HL-60/S4 treated with phorbol 12-myristate 13-acetate at 8.2 ng/mL for 4 days and 3 days (cell line): ENCODE data around the gene SATB2.

Experiments used
- in situ Hi-C: fragments of 300-500 bp; cut with MboI; formaldehyde crosslinking; loops from 2 replicates; pipeline ENCODE4 v1.15.0; 2022; ENCODE audit warnings: low sequenced_read_pairs

The SATB2 gene

DNA sequence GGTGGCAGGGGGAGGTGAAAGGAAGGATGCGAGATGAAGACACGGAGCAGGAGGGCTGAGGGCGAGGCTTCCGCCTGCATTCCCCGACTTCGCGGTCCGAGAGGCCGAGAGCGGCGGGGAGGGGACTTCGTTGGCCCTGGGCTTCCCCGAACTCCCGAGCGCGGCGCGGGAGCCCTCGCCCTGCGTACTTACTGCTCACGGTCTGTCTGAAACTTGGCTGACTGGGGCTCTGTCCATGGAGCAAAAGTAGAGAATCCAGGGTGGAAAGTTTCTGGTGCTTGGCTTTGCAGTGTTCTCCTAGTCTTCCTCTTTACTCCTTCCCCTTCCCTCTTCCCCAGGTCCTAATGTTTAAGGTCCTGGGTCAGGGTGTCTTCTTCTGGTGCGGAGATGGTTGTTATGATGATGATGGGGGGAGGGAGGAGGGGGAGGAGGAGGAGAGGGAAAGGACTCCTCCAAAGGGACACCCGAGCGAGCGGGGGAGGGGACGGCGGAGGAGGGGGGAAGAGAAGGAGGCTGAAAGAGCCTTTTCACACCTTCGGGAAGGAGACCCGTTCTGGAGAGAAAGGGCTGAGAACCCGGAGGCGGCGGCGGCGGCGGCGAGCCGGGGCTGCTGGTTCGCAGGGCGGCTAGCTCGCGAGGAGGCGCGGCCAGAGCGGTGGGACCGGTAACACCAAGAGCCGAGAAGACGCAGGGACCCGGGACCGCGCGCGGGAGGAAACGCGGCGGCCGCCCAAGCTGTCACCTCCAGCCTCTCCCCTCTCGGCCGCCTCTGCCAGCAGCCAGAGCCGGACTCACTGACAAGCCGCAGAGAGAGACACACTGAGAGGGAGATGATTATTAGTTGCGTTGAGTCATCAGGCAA lies at the start of gene SATB2:
Gene SATB2 (minus strand): TSS at position 793 of the 862 bp plus-strand sequence. CDS start 1,902 bp downstream, outside the sequence.
- in situ Hi-C loops: no loop called here

DNA sequence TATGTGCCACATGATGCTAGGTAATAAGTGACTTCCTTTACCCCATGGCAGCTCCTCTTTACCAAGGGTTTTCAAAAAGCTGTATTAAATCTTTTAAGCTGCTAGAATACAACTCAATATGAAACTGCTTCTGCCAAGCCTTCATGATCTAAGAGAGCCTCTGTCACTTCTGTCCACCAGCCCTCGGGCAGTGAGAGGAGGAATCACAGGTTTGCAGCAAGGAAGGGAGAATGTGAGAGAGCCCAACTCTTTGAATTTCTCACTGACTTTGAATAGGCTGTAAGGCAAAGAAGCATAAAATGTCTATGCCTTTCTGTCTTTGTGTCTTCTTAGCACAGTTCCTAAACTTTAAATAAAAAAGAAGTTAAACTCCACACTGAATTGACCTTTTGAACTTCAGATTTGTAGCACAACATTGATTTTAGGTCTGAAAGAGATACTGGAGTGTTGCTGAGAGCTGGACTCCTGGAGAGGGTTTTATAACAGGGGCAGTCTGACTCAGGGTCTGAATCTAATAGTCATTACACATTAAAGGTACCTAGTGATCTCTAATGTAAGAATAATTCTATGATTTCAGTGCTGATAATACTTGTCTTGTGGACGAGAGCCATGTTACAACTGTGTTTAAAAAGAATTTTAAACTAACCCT lies 48.1 kb upstream of the SATB2 start:
- in situ Hi-C loops: no loop called here

DNA sequence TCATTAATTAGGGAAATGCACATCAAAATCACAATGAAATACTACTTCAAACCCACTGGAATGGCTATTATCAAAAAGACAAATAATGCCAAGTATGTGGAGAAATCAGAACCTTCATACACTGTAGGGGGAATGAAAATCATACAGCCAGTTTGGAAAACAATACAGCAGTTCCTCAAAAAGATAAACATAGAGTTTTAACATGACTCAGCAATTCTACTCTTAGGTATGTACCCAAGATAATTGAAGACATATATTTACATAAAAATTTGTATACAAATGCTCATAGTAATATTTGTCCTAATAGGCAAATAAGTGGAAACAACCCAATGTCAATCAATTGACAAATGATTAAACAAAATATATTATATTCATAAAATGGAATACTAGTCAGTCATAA lies 45.4 kb upstream of the SATB2 start:
- in situ Hi-C loops: no loop called here

DNA sequence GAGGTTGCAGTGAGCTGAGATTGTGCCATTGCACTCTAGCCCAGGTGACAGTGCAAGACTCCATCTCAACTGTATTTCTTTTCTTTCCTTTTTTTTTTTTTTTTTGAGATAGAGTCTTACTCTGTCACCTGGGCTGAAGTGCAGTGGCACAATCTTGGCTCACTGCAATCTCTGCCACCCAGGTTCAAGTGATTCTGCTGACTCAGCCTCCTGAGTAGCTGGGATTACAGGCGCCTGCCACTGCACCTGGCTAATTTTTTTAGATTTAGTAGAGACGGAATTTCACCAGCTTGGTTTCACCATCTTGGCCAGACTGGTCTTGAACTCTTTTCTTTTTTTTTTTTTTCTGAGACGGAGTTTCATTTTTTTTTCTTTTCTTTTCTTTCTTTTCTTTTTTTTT lies 41.3 kb upstream of the SATB2 start:
- in situ Hi-C loops: no loop called here

DNA sequence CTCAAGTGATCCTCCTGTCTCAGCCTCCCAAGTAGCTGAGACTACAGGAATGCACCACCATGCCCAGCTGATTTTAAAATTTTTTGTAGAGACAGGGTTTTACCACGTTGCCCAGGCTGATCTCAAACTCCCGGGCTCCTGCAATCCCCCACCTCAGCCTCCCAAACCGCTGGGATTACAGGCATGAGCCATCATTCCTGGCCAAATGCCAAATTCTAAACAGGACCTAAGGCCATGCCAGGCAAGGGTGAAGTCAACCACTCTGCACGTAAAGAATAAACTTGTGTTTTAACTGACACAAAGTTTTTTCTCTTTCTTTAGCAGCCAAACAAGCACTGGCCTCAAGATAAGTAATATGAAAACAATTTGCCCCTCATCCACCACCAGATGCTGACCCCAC lies 37.4 kb upstream of the SATB2 start:
- in situ Hi-C loops: no loop called here

DNA sequence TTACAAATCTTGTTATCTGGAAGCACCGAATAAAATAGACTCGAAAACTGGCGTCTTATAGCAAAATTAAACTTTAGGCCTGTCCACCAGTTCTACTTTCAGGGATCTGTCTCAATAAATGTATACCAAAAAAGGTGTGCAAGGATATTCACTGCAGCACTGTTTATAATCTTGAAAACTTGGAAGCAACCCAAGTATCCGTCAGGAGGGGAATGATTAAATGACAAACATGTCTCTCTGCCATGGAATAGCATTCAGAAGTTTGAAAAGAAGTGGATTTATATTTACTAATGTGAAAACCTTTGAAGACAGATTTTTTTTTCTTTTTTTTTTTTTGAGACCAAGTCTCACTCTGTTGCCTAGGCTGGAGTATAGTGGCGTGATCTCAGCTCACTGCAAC lies 32.3 kb upstream of the SATB2 start:
- in situ Hi-C loops: no loop called here

DNA sequence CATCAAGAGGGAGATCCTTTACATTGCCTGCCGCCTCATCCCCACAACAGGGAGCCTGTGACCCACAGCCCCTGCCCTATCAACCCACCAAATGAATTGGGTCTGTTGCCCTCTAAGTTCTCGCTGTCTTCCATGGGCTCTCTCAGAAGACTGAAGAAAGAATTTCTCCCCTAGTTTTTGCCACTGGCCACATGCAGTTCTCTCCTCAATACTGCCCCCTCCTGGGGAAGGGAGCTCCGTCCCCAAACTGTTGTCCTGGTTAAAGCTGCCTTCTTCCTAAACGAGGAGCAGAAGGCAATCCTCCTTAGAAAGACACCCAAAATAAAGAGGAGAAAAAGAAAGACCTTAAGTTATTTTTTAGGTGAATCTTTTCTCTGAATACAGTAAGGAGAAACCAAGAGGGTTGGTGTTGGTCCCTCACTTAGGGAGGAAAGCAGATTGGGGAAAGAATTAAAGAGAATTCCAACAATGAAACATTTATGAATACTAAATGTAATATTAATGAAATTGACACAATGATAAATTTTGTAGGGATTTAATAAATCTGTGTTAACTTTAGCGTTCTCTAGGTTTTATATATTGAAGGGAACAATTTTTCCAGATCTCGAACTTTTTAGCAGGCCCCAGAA lies 31.1 kb upstream of the SATB2 start:
- in situ Hi-C loops: no loop called here

DNA sequence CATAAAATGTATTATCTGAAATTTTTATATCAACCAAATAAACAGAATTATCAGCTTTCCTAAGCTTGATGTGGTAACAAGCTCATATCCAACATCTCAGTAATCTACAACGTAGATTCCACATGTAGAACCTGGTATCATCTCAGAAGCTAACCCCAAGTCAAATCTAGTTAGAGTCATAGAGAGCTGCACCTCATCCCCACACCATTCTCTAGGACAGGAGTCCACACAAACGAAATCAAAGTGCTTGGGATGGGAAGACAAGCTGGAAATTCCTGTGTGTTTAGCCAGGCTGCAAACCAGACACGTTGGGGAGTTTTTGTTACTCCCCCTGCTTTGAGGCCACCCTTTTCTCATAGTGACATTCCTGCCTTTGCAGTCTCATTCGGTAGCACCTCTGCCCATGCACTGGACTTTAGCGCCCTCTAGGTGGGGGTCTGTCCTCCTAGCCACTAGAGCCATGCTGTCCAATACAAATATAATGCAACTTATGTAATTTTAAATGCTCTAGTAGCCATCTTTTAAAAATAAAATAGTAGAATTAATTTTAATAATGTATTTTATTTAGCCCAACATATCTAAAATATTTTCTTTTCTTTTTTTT lies 28.1 kb upstream of the SATB2 start:
- in situ Hi-C loops: no loop called here

DNA sequence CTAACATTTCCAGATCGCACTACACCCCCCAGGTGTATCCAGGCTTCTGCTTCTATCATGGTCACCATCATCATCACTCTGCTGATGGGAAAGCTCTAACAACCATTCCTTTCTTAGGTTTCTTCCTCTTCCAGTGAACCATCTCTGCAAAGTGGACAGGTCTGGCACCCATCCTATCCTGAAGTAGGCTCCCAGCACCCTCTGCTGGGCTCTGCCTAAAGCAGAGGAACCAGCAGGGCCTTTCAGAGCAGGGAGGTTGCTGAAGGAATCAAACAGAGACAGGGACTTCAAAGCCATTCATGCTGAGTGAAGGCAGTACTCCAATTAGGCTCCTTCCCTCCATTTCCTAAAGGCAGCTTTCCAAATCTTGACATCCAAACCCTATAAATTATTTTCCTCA lies 27.2 kb upstream of the SATB2 start:
- in situ Hi-C loops: no loop called here

DNA sequence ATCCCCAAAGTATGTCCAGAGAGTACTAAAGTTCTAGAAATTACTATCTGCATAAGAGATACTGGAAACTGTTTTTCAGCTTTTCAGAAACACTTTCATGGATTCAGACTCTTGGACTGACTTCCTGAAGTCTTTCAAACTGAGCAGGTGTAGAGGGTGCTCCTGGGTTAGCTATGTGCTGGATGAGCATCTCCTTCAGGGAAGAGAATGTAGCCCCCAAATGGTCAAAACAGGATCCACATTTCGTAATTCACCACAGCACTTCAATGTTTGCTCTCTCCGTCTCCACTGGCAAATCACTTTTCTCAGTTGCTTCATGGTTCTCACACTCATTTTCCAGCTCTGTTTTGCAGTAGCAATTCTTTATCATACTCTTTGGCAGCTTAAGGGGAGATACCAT lies 23.2 kb upstream of the SATB2 start:
- in situ Hi-C loops: no loop called here

DNA sequence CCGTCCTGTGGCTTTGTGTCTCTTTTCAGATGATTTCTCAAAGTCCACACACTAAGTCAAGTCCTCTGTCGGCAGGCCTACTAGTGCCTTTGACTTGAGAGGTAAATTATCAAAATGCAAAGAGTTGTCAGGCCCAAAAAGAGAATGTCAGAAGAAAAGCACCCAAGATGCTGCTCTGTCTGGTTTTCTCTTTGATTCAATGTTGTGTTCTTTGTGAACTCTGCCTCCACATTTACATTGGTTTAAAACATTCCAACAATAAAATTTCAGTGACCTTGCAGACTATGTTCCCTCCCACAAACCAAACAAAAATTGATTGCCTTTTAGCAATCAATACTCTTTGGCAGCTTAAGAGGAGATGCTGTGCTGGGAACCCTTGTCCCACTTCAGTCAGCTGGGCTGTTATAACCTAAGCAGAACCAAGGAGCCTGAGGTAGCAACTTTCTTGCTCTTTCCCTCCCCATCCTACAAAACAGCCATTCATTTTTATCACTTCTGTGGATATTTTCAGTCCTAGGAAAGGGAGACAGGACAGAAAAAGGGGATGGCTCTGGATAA lies 19.6 kb upstream of the SATB2 start:
- in situ Hi-C loops: loop anchor here (10.0 kb wide), 1 partner anchor 1163 kb away; no protein-coding TSS in a partner anchor

DNA sequence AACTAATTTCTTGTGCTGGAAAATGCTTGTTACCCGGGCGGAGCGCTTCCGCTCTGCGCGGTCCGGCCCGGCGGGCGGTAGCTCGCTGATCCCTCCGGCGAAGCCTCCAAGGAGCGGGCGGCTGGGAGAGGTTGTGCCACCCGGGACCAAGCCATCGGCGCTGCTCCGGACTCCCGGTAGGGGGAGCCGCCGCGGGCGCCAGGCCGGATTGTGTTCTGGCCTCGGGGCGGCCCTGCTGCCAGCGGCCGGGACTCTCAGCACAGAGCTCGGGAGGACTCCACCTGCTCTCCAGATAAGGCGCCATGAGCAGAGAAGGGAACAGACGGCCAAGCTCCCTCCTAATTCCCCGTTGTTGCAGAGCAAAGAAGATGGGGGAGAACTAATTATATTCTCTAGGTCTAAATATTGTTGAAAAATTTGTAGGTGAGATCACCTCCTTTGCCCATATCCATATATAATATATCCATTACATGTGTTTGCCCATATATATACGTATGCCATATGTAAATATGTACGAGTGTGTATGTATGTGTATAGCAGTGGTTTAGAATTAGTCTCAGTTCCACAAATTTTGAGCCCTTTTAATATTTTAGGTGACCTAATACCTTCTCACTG lies 13.8 kb upstream of the SATB2 start:
- in situ Hi-C loops: loop anchor here (10.0 kb wide), 1 partner anchor 1157 kb away; no protein-coding TSS in a partner anchor

DNA sequence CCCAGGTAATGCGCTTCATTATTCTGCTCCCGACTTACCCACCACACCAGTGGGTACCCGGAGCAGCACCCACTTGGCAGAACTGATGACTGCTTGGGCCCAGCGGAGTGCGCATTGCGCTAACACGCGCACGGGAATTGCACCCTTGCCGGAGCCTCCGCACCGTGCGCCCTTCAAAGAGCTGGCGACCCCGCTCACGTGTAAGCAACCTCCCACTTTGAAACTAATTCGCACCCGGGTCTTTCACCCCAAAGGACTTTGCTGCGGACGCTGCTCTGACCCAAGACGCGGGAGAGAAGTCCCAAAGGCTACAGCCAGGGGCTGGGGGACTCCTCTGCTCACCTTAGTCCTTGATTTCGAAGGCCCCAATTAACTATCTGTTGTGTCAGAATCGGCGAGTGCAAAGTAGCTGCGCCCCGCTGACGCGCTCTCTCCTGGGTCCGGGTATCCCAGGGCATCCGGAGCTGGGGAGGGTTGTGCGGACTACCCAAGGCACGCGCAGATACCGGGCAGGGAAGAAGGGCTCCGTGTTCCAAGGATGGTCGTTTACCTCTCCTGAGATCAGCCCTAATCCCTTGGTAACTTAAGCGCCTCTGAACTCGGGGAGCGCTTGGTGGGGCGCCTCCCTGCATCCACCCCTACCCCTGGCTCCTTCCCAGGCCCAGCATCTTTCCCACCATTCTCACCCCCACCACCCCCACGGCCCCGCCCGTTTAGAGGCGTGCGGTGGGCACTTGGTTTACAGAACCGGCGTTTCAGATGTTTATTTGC lies 13.1 kb upstream of the SATB2 start:
- in situ Hi-C loops: loop anchor here (10.0 kb wide), 1 partner anchor 1156 kb away; no protein-coding TSS in a partner anchor

DNA sequence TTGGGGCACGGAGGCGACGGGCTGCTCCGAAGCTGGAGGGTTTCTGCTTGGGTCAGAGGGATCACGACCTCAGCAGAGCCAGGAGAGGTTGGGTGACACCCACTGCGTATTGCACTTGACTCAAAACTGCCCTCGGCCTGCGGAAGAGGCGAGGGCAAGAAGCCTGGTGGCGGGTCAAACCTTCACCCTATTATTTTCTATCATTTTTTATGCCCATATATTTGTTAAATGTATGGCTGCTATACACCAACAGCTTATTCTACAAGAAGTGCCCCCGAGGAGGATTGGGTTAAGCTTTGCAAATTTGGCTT lies 12.6 kb upstream of the SATB2 start:
- in situ Hi-C loops: loop anchor here (10.0 kb wide), 1 partner anchor 1156 kb away; no protein-coding TSS in a partner anchor

DNA sequence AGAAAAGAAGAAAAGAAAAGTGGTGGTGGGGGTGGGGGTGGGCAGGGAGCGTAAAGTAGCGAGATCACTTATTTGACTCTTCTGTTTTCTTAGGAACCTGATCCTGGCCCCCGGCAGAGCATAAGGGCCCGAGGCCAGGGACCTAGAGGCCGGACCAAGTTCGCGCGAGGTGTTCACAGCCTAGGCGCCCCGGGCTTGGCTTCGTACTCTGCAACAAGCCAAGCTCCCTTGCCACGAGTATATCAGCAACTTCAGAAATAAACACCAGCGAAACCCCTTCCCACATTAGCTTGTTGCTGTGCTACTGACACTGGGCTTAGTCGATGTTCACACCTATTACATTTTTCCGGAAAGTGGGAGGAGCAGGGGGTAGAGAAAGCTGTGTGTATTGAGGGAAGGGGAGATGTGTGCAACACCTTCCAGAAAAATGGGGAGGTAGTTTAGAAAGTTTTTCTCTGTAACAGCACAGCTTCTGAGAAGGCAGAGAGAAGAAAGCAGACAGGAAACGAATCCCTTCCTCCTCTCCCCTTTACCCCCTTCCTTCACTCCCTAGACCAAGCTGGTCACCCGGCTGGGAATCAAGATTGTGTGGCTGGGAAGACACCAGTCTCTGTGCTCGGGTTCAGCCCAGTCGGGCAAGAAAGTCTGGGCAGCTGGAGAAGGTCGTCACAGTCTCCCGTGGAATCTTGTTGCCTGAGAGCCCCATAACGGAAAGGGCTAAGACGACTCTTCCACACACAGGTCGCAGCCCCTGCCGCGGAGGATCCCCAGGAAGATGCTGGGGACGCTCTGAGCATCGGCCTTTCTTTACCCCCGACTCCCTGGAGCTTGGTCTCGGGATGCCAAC lies 12.0 kb upstream of the SATB2 start:
- in situ Hi-C loops: loop anchor here (10.0 kb wide), 1 partner anchor 1155 kb away; no protein-coding TSS in a partner anchor

DNA sequence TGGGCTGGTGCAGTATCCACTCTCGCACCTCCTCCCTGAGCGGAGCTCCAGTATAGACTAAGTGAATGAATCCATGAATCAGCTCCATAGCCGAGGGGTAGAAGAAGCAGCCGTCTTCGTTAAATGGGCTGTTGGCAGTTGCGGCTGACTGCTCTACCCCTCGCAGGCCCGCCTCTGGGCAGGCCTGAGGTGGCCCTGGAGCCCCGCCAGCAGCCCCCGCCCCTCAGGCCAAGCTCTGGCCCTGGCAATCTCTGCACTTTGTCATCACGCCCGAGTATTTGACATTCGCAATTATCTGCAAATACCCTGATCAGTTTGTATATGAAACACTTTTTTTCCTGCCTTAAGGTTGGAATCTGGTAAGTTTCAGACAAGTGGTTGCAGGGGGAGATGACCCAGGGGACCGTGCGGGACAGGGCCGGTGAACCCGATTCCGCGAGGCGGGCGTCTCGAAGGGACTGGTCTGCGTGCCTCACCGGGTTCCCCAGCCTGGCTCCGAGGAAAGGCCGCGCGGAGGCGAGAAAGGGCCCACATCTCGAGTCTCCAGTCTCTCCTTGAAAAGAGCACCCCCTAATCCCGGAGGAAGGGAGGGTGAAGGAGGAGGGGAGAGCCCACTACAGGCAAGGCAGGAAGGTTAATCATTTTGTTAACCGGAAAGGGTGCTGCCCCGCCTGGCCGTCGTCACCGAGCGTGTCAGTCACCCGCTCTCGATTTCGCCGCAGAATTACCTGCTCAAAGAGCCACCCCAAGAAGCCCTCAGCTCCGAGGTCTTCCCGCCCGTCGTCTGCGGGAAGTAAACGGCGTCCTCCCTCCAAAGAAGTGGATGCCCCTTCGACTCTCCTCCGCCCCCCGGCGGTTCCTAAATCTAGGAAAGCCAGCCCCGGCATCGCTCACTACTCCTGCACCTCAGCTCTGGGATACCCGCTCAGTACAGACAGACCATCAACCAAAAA lies 11.1 kb upstream of the SATB2 start:
- in situ Hi-C loops: no loop called here

DNA sequence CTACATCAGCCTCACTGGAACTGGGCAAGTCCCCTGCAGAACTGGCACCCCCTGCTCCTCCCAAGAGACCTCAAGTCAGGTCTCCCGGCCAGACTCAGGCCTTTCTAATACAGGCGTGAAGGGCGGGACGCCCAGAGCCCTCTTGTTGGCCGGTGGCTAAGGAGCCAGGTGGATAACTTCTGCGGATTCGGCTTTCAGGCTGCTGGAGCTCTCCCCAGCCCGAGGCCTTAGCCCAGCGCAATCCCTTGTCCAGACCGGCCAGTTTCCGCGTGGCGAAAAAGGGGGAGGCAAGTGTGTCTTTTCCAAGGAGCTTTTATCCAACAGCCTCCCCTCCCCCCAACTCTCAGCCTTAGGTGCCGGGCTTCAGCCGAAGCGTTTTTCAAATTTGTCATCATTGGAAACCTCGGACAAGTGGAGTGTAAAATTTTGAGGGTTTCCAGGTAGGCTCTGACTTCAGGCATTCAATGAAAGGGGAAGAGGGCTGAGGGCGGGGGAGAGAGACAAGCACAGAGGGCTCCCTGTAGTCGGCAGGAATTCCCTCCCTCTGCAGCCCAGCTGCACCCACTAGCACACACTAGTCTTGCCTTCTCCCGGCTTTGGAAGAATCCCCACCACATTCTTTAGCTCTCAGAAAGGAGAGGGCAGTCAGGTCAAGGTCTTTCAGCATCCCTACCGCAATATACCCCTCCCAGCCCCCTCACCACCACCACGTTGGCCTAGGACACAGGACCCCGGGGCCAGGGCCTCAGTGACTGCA lies 9.5 kb upstream of the SATB2 start:
- in situ Hi-C loops: no loop called here
